Heart right ventricle (tissue), 16 donors: ENCODE measurements around the gene MYH15. TPM values are rescaled to one million over a fixed set of nuclear protein-coding genes. Genes with fewer than 3 reads are reported as not detected.

ENCODE experiments used
- ATAC-seq, 8 donors: fragments of 200-7000 bp; cut with Tn5 transposase; one replicate each; pipeline ENCODE4 v1.9.1; 2020; ENCODE audit warnings: mild to moderate bottlenecking in 8 of 8, moderate library complexity in 8 of 8, moderate number of reproducible peaks in 1 of 8
- DNase-seq, 2 donors: peaks; one replicate each; pipeline ENCODE4 v3.0.0-alpha.2; 2020
- H3K27ac ChIP-seq, 10 donors: fragments of 200-600 bp; sonication (generic) in 2 of 10; one replicate each; pipeline versions ENCODE4 v1.5.0 to v1.8.0; 2020 to 2022; ENCODE audit warnings: mild to moderate bottlenecking in 3 of 10
- H3K27me3 ChIP-seq, 7 donors: fragments of 200-600 bp; one replicate each; pipeline ENCODE4 v1.8.0; 2021 to 2022; ENCODE audit warnings: mild to moderate bottlenecking in 2 of 7
- H3K36me3 ChIP-seq, 9 donors: fragments of 200-600 bp; sonication (generic) in 1 of 9; one replicate each; pipeline versions ENCODE4 v1.5.0 to v1.8.0; 2020 to 2022; ENCODE audit warnings: mild to moderate bottlenecking in 2 of 9
- H3K4me1 ChIP-seq, 9 donors: fragments of 200-600 bp; sonication (generic) in 1 of 9; one replicate each; pipeline versions ENCODE4 v1.5.0 to v1.8.0; 2020 to 2022; ENCODE audit warnings: mild to moderate bottlenecking in 4 of 9
- H3K4me3 ChIP-seq, 10 donors: fragments of 200-600 bp; sonication (generic) in 2 of 10; one replicate each; pipeline versions ENCODE4 v1.5.0 to v1.8.0; 2020 to 2022; ENCODE audit warnings: mild to moderate bottlenecking in 7 of 10, moderate library complexity in 2 of 10
- H3K9me3 ChIP-seq, 11 donors: fragments of 200-600 bp in 10 of 11; sonication (generic) in 2 of 11; one replicate each; pipeline versions ENCODE4 v1.5.0 to v1.8.0; 2013 to 2022; ENCODE audit warnings: mild to moderate bottlenecking in 2 of 11, control low read depth in 1 of 11, moderate library complexity in 1 of 11
- WGBS, 2 donors: extraction: QIAGEN DNeasy Blood & Tissue Kit; methylation state at CpG; one replicate each; pipeline ENCODE4 v1.1.7; 2013; ENCODE audit warnings: inconsistent platforms in 1 of 2; 5-methylcytosine and 5-hydroxymethylcytosine counted together
- intact Hi-C, 10 donors: fragments of 100-400 bp; cut with DNase I; formaldehyde crosslinking; loops; one replicate each; pipeline versions ENCODE4 v1.11.1 to v1.14.2; 2022
- polyA plus RNA-seq, 2 donors: library from polyadenylated mRNA; stranded (reverse); fragments of 200-250 nt; gene quantifications; one replicate each; pipeline ENCODE4 v1.2.3, GENCODE V29; 2013
- total RNA-seq, 10 donors: library from RNA; stranded (reverse); fragmentation: NEBNext Ultra II Directional in 3 of 10; extraction: Animal tissue kit (Norgen Biotek cat#: 25700) in 3 of 10; gene quantifications; one replicate each; pipeline versions ENCODE4 v1.2.1 to v1.2.4, GENCODE V29; 2021 to 2023
- TF ChIP-seq, protein P1 (sequence below), 9 donors: fragments of 200-600 bp; sonication (generic) in 2 of 9; IDR thresholded peaks; one replicate each; pipeline versions ENCODE4 v1.5.0 to v1.8.0; 2021 to 2022; ENCODE audit warnings: antibody characterized with exemption in 9 of 9, mild to moderate bottlenecking in 5 of 9, moderate library complexity in 1 of 9
- donor health status: Arrhythmogenic right ventricular cardiomyopathy.
- donor health status: ischemic (EF 13 %, LVEDD 7.1; RV severe dilation, severe dysfunction).
- donor health status: healthy with polysubstance abuse.
- donor health status: DM: no; HTN: yes; CAD: no.
- donor health status: DM: no; HTN: no; CAD: no.
- donor health status: ischemic (EF 25% LVEDD 6.9; RV normal size, moderate dysfunction).
- donor health status: ischemic (EF 25% LVEDD 5.7; RV mildly dilated, moderate dysfunction).
- donor health status: healthy.
- donor health status: DM: yes; HTN: yes; CAD: no.
- donor health status: Ischemic cardiomyopathy.
- donor health status: ischemic (EF 35%, LVEDD 5.7; RV mildly dilated, moderate dysfunction).
- donor health status: nonischemic (EF 11% LVEDD 7.7; RV severe dilation, severe dysfunction).
- donor health status: DM: yes; HTN: yes; CAD: no.
- donor health status: PGD.
- donor health status: ischemic (EF 29% LVEDD 5.4; RV normal size, mild dysfunction).
- donor health status: nonischemic (EF 23%, LVEDD 6.1; RV moderate dilation, normal function).

The MYH15 gene
- total and polyA plus RNA-seq, 12 donors = 0.12 to 1.1 (median 0.26) TPM

DNA sequence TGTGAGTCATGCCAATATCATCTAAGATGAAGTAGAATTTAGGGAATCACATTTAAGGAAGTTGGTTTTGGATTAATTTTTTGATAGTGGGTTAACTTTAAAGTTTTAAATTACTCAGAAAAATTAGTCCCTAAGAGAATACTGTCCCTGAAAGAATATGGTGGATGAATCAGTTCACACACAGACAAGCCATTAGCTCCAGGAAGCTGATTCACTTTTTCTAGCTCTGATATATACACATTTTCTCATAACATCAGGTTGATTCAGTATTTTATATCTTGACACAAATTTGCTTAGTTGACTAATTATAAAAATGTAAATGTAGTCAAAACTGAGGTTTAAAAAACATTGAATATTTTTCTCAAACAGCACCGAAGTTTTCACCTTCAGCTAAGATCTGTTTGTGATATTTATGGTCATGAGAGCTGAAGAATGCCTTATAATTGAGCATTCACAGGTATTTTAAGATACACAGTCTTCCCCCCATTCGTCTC, 55.1 kb downstream of the MYH15 start:
- intact Hi-C loops = no loop called here
- 78 to 91% methylated on average over 2 of the region's 2 CpGs for WGBS, 2 donors
- no peak overlapping the region for H3K27ac ChIP-seq
- no peaks in the 10 kb centered on the region for H3K36me3 ChIP-seq
- DNase-seq = no peak
- no peak for ATAC-seq
- H3K9me3 ChIP-seq = peaks cover 0 to 3% (median 0%) of the 10 kb centered on the region in 11 donors
- no peak overlapping the region for H3K4me3 ChIP-seq
- H3K27me3 ChIP-seq = no peaks in the 10 kb centered on the region
- H3K4me1 ChIP-seq = peaks cover 0 to 3% (median 0%) of the 10 kb centered on the region in 9 donors
- TF ChIP-seq, protein P1, sequence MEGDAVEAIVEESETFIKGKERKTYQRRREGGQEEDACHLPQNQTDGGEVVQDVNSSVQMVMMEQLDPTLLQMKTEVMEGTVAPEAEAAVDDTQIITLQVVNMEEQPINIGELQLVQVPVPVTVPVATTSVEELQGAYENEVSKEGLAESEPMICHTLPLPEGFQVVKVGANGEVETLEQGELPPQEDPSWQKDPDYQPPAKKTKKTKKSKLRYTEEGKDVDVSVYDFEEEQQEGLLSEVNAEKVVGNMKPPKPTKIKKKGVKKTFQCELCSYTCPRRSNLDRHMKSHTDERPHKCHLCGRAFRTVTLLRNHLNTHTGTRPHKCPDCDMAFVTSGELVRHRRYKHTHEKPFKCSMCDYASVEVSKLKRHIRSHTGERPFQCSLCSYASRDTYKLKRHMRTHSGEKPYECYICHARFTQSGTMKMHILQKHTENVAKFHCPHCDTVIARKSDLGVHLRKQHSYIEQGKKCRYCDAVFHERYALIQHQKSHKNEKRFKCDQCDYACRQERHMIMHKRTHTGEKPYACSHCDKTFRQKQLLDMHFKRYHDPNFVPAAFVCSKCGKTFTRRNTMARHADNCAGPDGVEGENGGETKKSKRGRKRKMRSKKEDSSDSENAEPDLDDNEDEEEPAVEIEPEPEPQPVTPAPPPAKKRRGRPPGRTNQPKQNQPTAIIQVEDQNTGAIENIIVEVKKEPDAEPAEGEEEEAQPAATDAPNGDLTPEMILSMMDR (IDR thresholded peaks at IDR 0.05) = no peak

DNA sequence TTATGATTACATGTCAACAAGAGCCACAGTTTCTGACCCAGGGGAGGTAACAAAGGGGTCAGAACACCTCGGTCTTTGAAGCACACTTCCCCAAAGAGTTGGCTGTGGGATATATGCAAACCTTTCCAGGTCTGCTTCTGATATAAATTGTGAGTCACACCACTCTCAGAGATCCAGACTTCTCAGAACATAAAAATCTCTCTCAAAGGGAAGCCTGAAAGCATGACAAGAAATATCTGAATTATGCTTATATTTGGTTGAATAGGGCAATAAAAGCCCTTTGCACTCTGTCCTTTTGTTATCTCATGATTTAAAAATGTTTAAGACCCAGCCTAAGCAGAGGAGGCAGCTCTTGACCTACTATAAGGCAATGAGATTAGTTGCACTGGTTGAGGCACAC, 56.8 kb downstream of the MYH15 start:
- H3K27ac ChIP-seq = no peak overlapping the region
- H3K4me1 ChIP-seq = peaks cover 0 to 3% (median 0%) of the 10 kb centered on the region in 9 donors
- peaks cover 0 to 10% (median 0%) of the 10 kb centered on the region in 11 donors for H3K9me3 ChIP-seq
- H3K36me3 ChIP-seq = no peaks in the 10 kb centered on the region
- ATAC-seq (no peak), DNase-seq (no peak)
- no peaks in the 10 kb centered on the region for H3K27me3 ChIP-seq
- TF ChIP-seq, protein P1 (IDR thresholded peaks at IDR 0.05) = no peak
- H3K4me3 ChIP-seq = no peak overlapping the region
- 70 to 72% methylated on average over 1 of the region's 1 CpG for WGBS, 2 donors
- intact Hi-C loops = no loop called here

DNA sequence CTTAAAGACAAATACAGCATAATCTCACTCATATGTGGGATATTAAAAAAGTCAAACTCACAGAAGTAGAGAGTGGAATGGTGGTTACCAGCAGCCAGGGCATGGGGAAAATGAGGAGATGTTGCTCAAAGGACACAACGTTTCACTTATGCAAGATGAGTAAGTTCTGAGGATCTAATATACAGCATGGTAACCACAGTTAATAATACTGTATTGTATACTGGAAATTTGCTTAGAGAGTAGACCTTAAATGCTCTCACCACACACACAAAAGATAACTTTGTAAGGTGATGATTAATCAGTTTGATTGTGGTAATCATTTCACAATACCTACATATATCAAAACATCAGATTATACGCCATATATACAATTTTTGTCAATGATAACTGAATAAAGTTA, 60.0 kb downstream of the MYH15 start:
- DNase-seq (no peak), ATAC-seq (no peak)
- Histone ChIP-seq H3K27me3 (no peaks in the 10 kb centered on the region), H3K27ac (no peak overlapping the region), H3K9me3 (peaks cover 0 to 34% (median 12%) of the 10 kb centered on the region in 11 donors), H3K4me1 (no peaks in the 10 kb centered on the region), H3K36me3 (no peaks in the 10 kb centered on the region), H3K4me3 (no peak overlapping the region)
- WGBS, 2 donors = 43 to 45% methylated on average over 2 of the region's 2 CpGs
- intact Hi-C loops = no loop called here
- TF ChIP-seq, protein P1 (IDR thresholded peaks at IDR 0.05) = no peak

DNA sequence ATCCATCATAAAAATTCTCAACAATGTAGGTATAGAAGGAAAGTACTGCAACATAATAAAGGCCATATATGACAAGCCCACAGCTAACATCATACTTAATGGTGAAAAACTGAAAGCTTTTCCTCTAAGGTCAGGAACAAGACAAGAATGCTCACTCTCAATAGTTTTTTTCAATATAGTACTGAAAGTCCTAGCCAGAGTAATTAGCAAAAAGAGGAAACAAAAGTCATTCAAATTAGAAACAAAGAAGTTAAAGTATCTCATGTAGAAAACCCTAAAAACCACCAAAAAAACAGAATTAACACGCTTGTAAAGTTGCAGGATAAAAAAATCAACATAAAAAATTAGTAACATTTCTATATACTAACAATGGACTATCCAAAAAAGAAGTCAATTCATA, 61.8 kb downstream of the MYH15 start:
- Histone ChIP-seq H3K9me3 (peaks cover 0 to 34% (median 12%) of the 10 kb centered on the region in 11 donors), H3K36me3 (no peaks in the 10 kb centered on the region), H3K4me1 (no peaks in the 10 kb centered on the region), H3K27me3 (no peaks in the 10 kb centered on the region), H3K4me3 (no peak overlapping the region), H3K27ac (no peak overlapping the region)
- TF ChIP-seq, protein P1 (IDR thresholded peaks at IDR 0.05) = no peak
- ATAC-seq (no peak), DNase-seq (no peak)
- 69 to 76% methylated on average over 1 of the region's 1 CpG for WGBS, 2 donors
- intact Hi-C loops = no loop called here
